Endothelial cell of umbilical vein (primary cell): ENCODE results near the gene ANKS6. TPM values are rescaled to one million over a fixed set of nuclear protein-coding genes. Genes with fewer than 3 reads are reported as not detected.

Experiments used
- BruUV-seq: library from RNA; stranded (reverse); fragments of 400-500 nt; replicated peaks from 2 replicates; lab custom pipeline; 2021; lab: Mats Ljungman, UMichigan
- CTCF ChIA-PET: fragments of 300-600, 350-600 bp; sonication (Branson Sonifier 250); formaldehyde crosslinking; loops from one replicate; lab custom pipeline; 2021; ENCODE audit warnings: antibody characterized with exemption, inconsistent platforms; lab: Charles Lee
- POLR2A ChIA-PET: fragments of 300-600, 350-600 bp; sonication (Branson Sonifier 250); formaldehyde crosslinking; loops from one replicate; lab custom pipeline; 2021; ENCODE audit warnings: antibody characterized with exemption, inconsistent platforms; lab: Charles Lee
- DNase-seq: peaks from one replicate; pipeline ENCODE4 v3.0.0-alpha.2; 2011; ENCODE audit warnings: low read depth, low spot score
- FAIRE-seq: peaks from 2 replicates; lab custom pipeline; 2011; peaks lifted over from hg19 to GRCh38; lab: Jason Lieb, UNC
- H2AFZ ChIP-seq: 2 replicates; pipeline ENCODE4 v1.6.0; 2012; ENCODE audit warnings: low read depth, low read length, control low read depth, inconsistent platforms
- H3K27ac ChIP-seq: 2 replicates; pipeline ENCODE4 v1.5.1; 2011; ENCODE audit warnings: low read depth, mild to moderate bottlenecking, control low read depth, low read length, moderate library complexity; ENCODE audit not compliant: insufficient read depth
- H3K27me3 ChIP-seq, 2 experiments: 2 replicates each; pipeline versions ENCODE4 v1.6.0 to v1.6.1; 2011; ENCODE audit warnings: low read length in 2 of 2, mixed read lengths in 1 of 2; ENCODE audit not compliant: control insufficient read depth in 2 of 2, insufficient read depth in 2 of 2
- H3K36me3 ChIP-seq, 2 experiments: 2 replicates in 1 of 2; 3 replicates in 1 of 2; pipeline ENCODE4 v1.5.1; 2011; ENCODE audit warnings: low read length in 2 of 2, mild to moderate bottlenecking in 1 of 2, moderate library complexity in 1 of 2; ENCODE audit not compliant: control insufficient read depth in 2 of 2, insufficient read depth in 2 of 2; ENCODE audit errors: extremely low read depth in 1 of 2
- H3K4me1 ChIP-seq: 3 replicates; pipeline ENCODE4 v1.5.1; 2011; ENCODE audit warnings: mild to moderate bottlenecking, low read length; ENCODE audit not compliant: control insufficient read depth, insufficient read depth; ENCODE audit errors: extremely low read depth
- H3K4me2 ChIP-seq: 2 replicates; pipeline ENCODE4 v1.6.1; 2011; ENCODE audit warnings: low read length, control low read depth, mixed read lengths; ENCODE audit not compliant: insufficient read depth
- H3K4me3 ChIP-seq, 3 experiments: fragments of 200-600 bp in 1 of 3; sonication (generic), shearing (Covaris generic) in 1 of 3; replicated peaks in 1 of 3; 2 replicates each; pipeline ENCODE4 v1.5.1; 2011 to 2016; ENCODE audit warnings: control low read depth in 3 of 3, low read length in 3 of 3, mild to moderate bottlenecking in 2 of 3, inconsistent platforms in 1 of 3, low read depth in 1 of 3, moderate library complexity in 1 of 3; ENCODE audit not compliant: insufficient read depth in 1 of 3
- H3K79me2 ChIP-seq: 2 replicates; pipeline ENCODE4 v1.6.0; 2012; ENCODE audit warnings: low read length, inconsistent platforms; ENCODE audit not compliant: control insufficient read depth, insufficient read depth
- H3K9ac ChIP-seq: replicated peaks from 2 replicates; pipeline ENCODE3; 2011; ENCODE audit warnings: low read length, control low read depth; ENCODE audit not compliant: insufficient read depth; ENCODE audit errors: extremely low read depth
- H3K9me1 ChIP-seq: replicated peaks from 3 replicates; pipeline ENCODE4 v1.6.0; 2011; ENCODE audit warnings: mild to moderate bottlenecking, low read length; ENCODE audit not compliant: control insufficient read depth, insufficient read depth; ENCODE audit errors: extremely low read depth
- H3K9me3 ChIP-seq: replicated peaks from 2 replicates; pipeline ENCODE4 v1.5.1; 2012; ENCODE audit warnings: low read length, inconsistent platforms; ENCODE audit not compliant: control insufficient read depth, insufficient read depth
- H4K20me1 ChIP-seq: replicated peaks from 2 replicates; pipeline ENCODE3; 2011; ENCODE audit warnings: mild to moderate bottlenecking, low read length; ENCODE audit not compliant: control insufficient read depth, insufficient read depth; ENCODE audit errors: extremely low read depth
- CTCF ChIP-seq, 2 donors: IDR thresholded peaks; 1 replicate in 1 of 2; 2 replicates in 1 of 2; pipeline ENCODE4 v1.5.1; 2011; ENCODE audit warnings: low read length in 2 of 2, mild to moderate bottlenecking in 2 of 2, moderate library complexity in 2 of 2, control low read depth in 1 of 2, inconsistent platforms in 1 of 2, low read depth in 1 of 2; ENCODE audit not compliant: insufficient read depth in 1 of 2; ENCODE audit errors: extremely low read depth in 1 of 2
- EZH2 ChIP-seq: IDR thresholded peaks from 2 replicates; pipeline ENCODE4 v1.6.1; 2012; ENCODE audit warnings: borderline replicate concordance, low read depth, mild to moderate bottlenecking, moderate library complexity, low read length, inconsistent platforms; ENCODE audit not compliant: severe bottlenecking
- FOS ChIP-seq: IDR thresholded peaks from 2 replicates; pipeline ENCODE4 v1.6.1; 2011; ENCODE audit warnings: mild to moderate bottlenecking, low read length, moderate library complexity, borderline replicate concordance; ENCODE audit not compliant: insufficient read depth
- GATA2 ChIP-seq: IDR thresholded peaks from 2 replicates; pipeline ENCODE4 v1.7.0; 2011; ENCODE audit warnings: low read depth, mild to moderate bottlenecking, moderate library complexity, mixed read lengths, low read length; ENCODE audit not compliant: insufficient read length, insufficient read depth
- MAX ChIP-seq: IDR thresholded peaks from 2 replicates; pipeline ENCODE4 v1.6.1; 2011; ENCODE audit not compliant: insufficient read depth, insufficient read length
- MYC ChIP-seq: IDR thresholded peaks from one replicate; pipeline ENCODE4 v1.6.1; 2011; ENCODE audit warnings: mild to moderate bottlenecking, low read depth, low read length
- dilution Hi-C: fragments of 300-500 bp; cut with MboI; formaldehyde crosslinking; loops from one replicate; pipeline ENCODE4 v1.15.0; 2019; ENCODE audit warnings: low sequenced_read_pairs; ENCODE audit not compliant: extremely low pct_ligation_motif_present
- intact Hi-C: fragments of 100-400 bp; cut with micrococcal nuclease; formaldehyde crosslinking; loops from one replicate; pipeline ENCODE4 v1.10.0; 2022
- polyA plus RNA-seq, 4 experiments: library from polyadenylated mRNA; depleted of rRNA in 3 of 4; stranded (reverse) in 3 of 4; unstranded in 1 of 4; fragments of >200 nt; gene quantifications; 2 replicates each; pipeline versions ENCODE4 v1.2.1 to v1.2.3, GENCODE V29; 2011 to 2012; ENCODE audit warnings: missing spikeins in 1 of 4
- total RNA-seq: library from RNA; stranded (reverse); gene quantifications from 2 replicates; pipeline ENCODE4 v1.2.3, GENCODE V29; 2021

ANKS6 gene
- total and polyA plus RNA-seq, 2 donors (not counting 3 experiments of a cell fraction or from before 2014, with no cell fraction given), result 15.5 to 18.6 TPM

GRCh38 chr9:98707166-98708102 lies 88.9 kb downstream of the ANKS6 start:
- Histone ChIP-seq H3K36me3 (no peaks in the 10 kb centered on the region), H3K79me2 (peaks cover 17% of the 10 kb centered on the region), H4K20me1 (no peaks in the 10 kb centered on the region), H3K4me1 (peaks cover 12% of the 10 kb centered on the region), H2AFZ (peak overlapping the region; percentile 66), H3K4me2 (peak overlapping the region; percentile 22), H3K9me3 (no peaks in the 10 kb centered on the region), H3K9ac (no peak overlapping the region), H3K27me3 (peaks cover 2 to 11% of the 10 kb centered on the region in 2 experiments), H3K27ac (no peak overlapping the region), H3K9me1 (no peaks in the 10 kb centered on the region), H3K4me3 (peak overlapping the region; percentile 28 to 82 (median 48))
- DNase-seq (peak; percentile 77), FAIRE-seq (peak; percentile 81)
- POLR2A ChIA-PET, result no interaction called here
- CTCF ChIA-PET, result interaction anchor here (0.7 to 3.5 kb wide), 19 partner anchors 29 to 392 kb away, joined by 3 to 25 read pairs (median 3); no protein-coding TSS in a partner anchor
- no TSS peak for BruUV-seq
- TF ChIP-seq EZH2 (peak; percentile 41), GATA2 (no peak), MAX (no peak), MYC (no peak), CTCF (IDR thresholded peaks at IDR 0.05; ENCODE audit: extremely low read depth in 1 of 2, insufficient read depth in 1 of 2, low read depth in 1 of 2, low read length in 2 of 2) (peak; percentile 72 to 84), FOS (no peak)
- intact Hi-C loops, result loop anchor here (1.0 to 5.0 kb wide), 4 partner anchors 69 to 392 kb away; no protein-coding TSS in a partner anchor
- dilution Hi-C loops, result no loop called here
